Aorta (tissue), 5 donors: Measurements from ENCODE around the gene SYT6. TPM values are rescaled to one million over a fixed set of nuclear protein-coding genes. Genes with fewer than 3 reads are reported as not detected.

ENCODE experiments used
- ATAC-seq: fragments of 200-7000 bp; cut with Tn5 transposase; one replicate; pipeline ENCODE4 v1.9.1; 2022; ENCODE audit warnings: moderate library complexity; ENCODE audit not compliant: low FRiP score
- DNase-seq, 2 donors: peaks; one replicate each; pipeline ENCODE4 v3.0.0-alpha.2; 2020
- H3K27ac ChIP-seq, 2 donors: one replicate each; pipeline ENCODE4 v1.5.1; 2013; ENCODE audit warnings: low read length in 2 of 2, mild to moderate bottlenecking in 2 of 2, moderate library complexity in 2 of 2, control low read depth in 1 of 2, inconsistent platforms in 1 of 2, low read depth in 1 of 2
- H3K27me3 ChIP-seq, 2 donors: one replicate each; pipeline ENCODE4 v1.6.1; 2013; ENCODE audit warnings: control low read depth in 1 of 2, low read length in 1 of 2, mild to moderate bottlenecking in 1 of 2, moderate library complexity in 1 of 2; ENCODE audit not compliant: insufficient read depth in 2 of 2, control insufficient read depth in 1 of 2
- H3K36me3 ChIP-seq, 2 donors: one replicate each; pipeline ENCODE4 v1.6.1; 2013; ENCODE audit warnings: control low read depth in 1 of 2, low read length in 1 of 2, mild to moderate bottlenecking in 1 of 2; ENCODE audit not compliant: insufficient read depth in 2 of 2, control insufficient read depth in 1 of 2
- H3K4me1 ChIP-seq, 2 donors: one replicate each; pipeline ENCODE4 v1.6.1; 2013; ENCODE audit warnings: low read length in 2 of 2, control low read depth in 1 of 2, mild to moderate bottlenecking in 1 of 2, moderate library complexity in 1 of 2; ENCODE audit not compliant: insufficient read depth in 2 of 2, control insufficient read depth in 1 of 2
- H3K4me3 ChIP-seq, 2 donors: one replicate each; pipeline ENCODE4 v1.5.1; 2013; ENCODE audit warnings: low read length in 2 of 2, control low read depth in 1 of 2, mild to moderate bottlenecking in 1 of 2
- H3K9me3 ChIP-seq: one replicate; pipeline ENCODE4 v1.6.1; 2013; ENCODE audit warnings: mild to moderate bottlenecking, low read length; ENCODE audit not compliant: control insufficient read depth
- WGBS, 2 donors: extraction: QIAGEN DNeasy Blood & Tissue Kit; methylation state at CpG; one replicate each; pipeline ENCODE4 v1.1.7; 2013; 5-methylcytosine and 5-hydroxymethylcytosine counted together
- intact Hi-C, 2 donors: fragments of 100-400 bp; cut with DNase I; formaldehyde crosslinking; loops; one replicate each; pipeline versions ENCODE4 v1.14.2 to v1.15.0; 2022
- long read RNA-seq, 2 donors: library from polyadenylated mRNA; unstranded; transcript quantifications; one replicate each; pipeline ENCODE4 v2.0.0, GENCODE V29; 2020 to 2021
- polyA plus RNA-seq, 2 donors: library from polyadenylated mRNA; stranded (reverse); fragments of 200-250 nt; gene quantifications; one replicate each; pipeline ENCODE4 v1.2.3, GENCODE V29; 2013
- total RNA-seq, 2 donors: library from RNA; stranded (reverse); fragmentation: NEBNext Ultra II Directional; extraction: Animal tissue kit (Norgen Biotek cat#: 25700); gene quantifications; one replicate each; pipeline ENCODE4 v1.2.1, GENCODE V29; 2021
- donor health status: healthy with polysubstance abuse.
- donor health status: Bipolar disorder and iron deficiency.
- donor health status: DM: no; HTN: no; CAD: no.
- donor health status: DM: no; HTN: no; CAD: no.
- donor health status: DM: yes; HTN: yes; CAD: no.

SYT6 gene
- total RNA-seq: under 1 TPM in 1 of 2 donors, not detected in 1; 0.12 TPM
- not detected for polyA plus RNA-seq
- long read RNA-seq, donor 1: 0 reads
- long read RNA-seq, donor 2: 0 reads

GRCh38 chr1:114153261-114154145 is at the start of gene SYT6:
SYT6 (minus strand) TSS chr1:114153869; CDS start chr1:114153772, 97 bp downstream.
- intact Hi-C loops: no loop called here
- Histone ChIP-seq H3K4me3 (no peak within 1 kb of the TSS), H3K27me3 (no peaks in the 10 kb centered on the region), H3K4me1 (no peaks in the 10 kb centered on the region), H3K9me3 (no peaks in the 10 kb centered on the region), H3K36me3 (no peaks in the 10 kb centered on the region), H3K27ac (no peak within 1 kb of the TSS)
- WGBS, 2 donors: 1% methylated on average over 58 to 70 of the region's 70 CpGs
- no peak for DNase-seq
- no peak for ATAC-seq

GRCh38 chr1:114201486-114201885 is 47.8 kb upstream of the SYT6 start:
- ATAC-seq (no peak), DNase-seq (no peak)
- H3K4me3 ChIP-seq: no peak overlapping the region
- peaks cover 0 to 5% of the 10 kb centered on the region in 2 donors for H3K27me3 ChIP-seq
- H3K4me1 ChIP-seq: no peaks in the 10 kb centered on the region
- H3K9me3 ChIP-seq: peaks cover 4% of the 10 kb centered on the region
- WGBS, 2 donors: 42 to 50% methylated on average over 3 of the region's 3 CpGs
- no peaks in the 10 kb centered on the region for H3K36me3 ChIP-seq
- H3K27ac ChIP-seq: no peak overlapping the region
- intact Hi-C loops: no loop called here

- H3K4me3 ChIP-seq: no peak overlapping the region
- no peaks in the 10 kb centered on the region for H3K36me3 ChIP-seq
- intact Hi-C loops: no loop called here
- H3K4me1 ChIP-seq: no peaks in the 10 kb centered on the region
- 71 to 77% methylated on average over 3 of the region's 3 CpGs for WGBS, 2 donors
- peaks cover 0 to 5% of the 10 kb centered on the region in 2 donors for H3K27me3 ChIP-seq
- H3K27ac ChIP-seq: no peak overlapping the region
- H3K9me3 ChIP-seq: peaks cover 7% of the 10 kb centered on the region
- ATAC-seq (no peak), DNase-seq (no peak)
Measured at GRCh38 chr1:114199017-114199594, 45.4 kb upstream of the SYT6 start.

DNA sequence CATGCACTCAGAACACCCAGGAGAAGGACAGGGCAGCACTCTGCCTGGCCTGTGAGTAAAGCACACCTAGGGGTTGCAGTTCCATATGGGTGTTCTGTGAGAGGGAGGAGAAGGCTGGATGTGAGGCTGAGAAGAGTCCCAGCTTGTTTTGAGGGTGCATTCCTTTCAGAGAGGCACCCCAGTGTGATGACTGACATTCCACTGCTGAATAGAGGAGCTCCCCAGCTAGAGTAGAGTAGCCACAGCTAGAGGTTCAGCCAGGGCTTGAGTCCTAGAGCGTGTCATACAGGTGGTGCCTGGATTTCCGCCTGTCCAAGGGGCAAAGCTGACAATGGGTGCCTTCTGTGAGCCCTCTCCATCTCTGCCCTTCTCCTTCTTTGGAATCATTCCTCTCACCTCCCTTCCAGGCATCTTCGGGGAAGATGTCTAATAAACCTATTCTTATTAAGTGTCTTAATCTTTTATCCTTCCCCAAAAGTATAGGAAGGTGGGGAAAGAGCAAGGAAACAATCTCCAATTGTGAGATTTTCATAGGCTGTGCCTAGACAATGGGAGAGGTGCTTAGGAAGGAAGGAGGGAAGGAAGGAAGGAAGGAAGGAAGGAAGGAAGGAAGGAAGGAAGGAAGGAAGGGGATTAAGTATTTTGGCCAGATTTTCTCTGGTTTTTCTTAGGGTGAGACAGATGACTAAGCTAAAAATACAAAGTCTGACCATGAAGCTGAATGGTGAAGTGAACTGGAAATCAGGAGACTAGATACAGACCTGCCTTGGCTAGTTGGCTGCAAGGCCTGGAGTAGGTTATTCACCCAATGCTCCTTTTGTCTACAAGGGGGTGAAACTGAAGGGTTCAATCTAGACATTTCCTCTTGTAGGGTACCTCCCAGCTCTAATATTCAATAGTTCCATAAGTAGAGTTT is 43.6 kb upstream of the SYT6 start:
- peaks cover 0 to 3% of the 10 kb centered on the region in 2 donors for H3K27me3 ChIP-seq
- H3K9me3 ChIP-seq: peaks cover 6% of the 10 kb centered on the region
- ATAC-seq (no peak), DNase-seq (no peak)
- H3K4me3 ChIP-seq: no peak overlapping the region
- 71 to 95% methylated on average over 3 of the region's 3 CpGs for WGBS, 2 donors
- H3K27ac ChIP-seq: no peak overlapping the region
- no peaks in the 10 kb centered on the region for H3K36me3 ChIP-seq
- intact Hi-C loops: no loop called here
- no peaks in the 10 kb centered on the region for H3K4me1 ChIP-seq

- DNase-seq: no peak
Measured at GRCh38 chr1:114195819-114196218, 42.1 kb upstream of the SYT6 start.

GRCh38 chr1:114192328-114192727 is 38.7 kb upstream of the SYT6 start:
- Histone ChIP-seq H3K27ac (no peak overlapping the region), H3K27me3 (peaks cover 0 to 1% of the 10 kb centered on the region in 2 donors), H3K4me1 (no peaks in the 10 kb centered on the region), H3K4me3 (no peak overlapping the region), H3K36me3 (no peaks in the 10 kb centered on the region), H3K9me3 (peaks cover 3% of the 10 kb centered on the region)
- intact Hi-C loops: no loop called here
- WGBS, 2 donors: 71 to 72% methylated on average over 5 of the region's 5 CpGs
- ATAC-seq: no peak
- DNase-seq: no peak

More at GRCh38 chr1:114195819-114196218, 42.1 kb upstream of the SYT6 start:
- Histone ChIP-seq H3K4me1 (no peaks in the 10 kb centered on the region), H3K36me3 (no peaks in the 10 kb centered on the region), H3K27ac (no peak overlapping the region), H3K9me3 (peaks cover 6% of the 10 kb centered on the region), H3K4me3 (no peak overlapping the region), H3K27me3 (peaks cover 0 to 1% of the 10 kb centered on the region in 2 donors)
- no peak for ATAC-seq
- intact Hi-C loops: no loop called here
- WGBS, 2 donors: 51 to 69% methylated on average over 3 of the region's 3 CpGs

DNA sequence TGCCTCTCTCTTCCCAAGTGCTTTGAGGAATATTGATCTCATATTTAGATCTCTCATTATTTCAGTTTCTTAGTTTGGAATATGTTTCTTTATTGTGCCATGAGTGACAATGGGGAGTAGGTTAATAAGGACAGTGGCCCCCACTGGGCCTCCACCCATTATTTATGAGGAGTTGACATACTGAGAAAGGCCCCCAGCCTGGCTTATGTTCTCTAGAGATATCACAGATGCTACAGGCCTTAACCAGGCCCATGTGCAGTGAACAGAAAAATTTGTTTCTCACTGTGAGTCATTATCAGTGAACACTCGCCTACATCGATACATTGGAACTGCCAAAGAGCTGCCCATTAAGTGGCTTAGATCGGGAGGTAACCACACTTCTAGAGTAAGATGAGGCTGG is 35.7 kb upstream of the SYT6 start:
- Histone ChIP-seq H3K36me3 (no peaks in the 10 kb centered on the region), H3K9me3 (no peaks in the 10 kb centered on the region), H3K27me3 (peaks cover 0 to 1% of the 10 kb centered on the region in 2 donors), H3K4me3 (no peak overlapping the region), H3K4me1 (no peaks in the 10 kb centered on the region), H3K27ac (no peak overlapping the region)
- intact Hi-C loops: no loop called here
- WGBS, 2 donors: 91% methylated on average over 3 of the region's 3 CpGs
- DNase-seq: no peak
- no peak for ATAC-seq

DNA sequence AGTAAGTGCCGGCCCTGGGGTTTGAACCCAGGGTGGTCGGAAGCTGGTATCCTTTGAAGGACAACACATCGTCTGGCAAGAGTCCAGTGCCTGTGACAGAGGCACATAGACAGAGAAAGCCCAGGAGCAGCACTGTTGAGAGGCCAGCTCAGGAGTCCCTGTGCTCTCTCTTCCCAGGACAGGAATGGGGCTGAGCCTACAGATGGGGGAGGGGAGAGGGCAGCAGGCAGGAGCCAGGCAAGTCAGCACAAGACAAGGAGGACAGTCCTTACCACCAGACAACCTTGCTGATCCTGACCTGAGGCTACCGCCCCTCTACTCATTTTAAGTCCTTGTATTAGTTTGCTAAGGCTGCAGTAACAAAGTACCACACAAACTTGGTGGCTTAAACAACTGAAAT is 27.7 kb upstream of the SYT6 start:
- Histone ChIP-seq H3K27ac (no peak overlapping the region), H3K4me3 (no peak overlapping the region), H3K27me3 (no peaks in the 10 kb centered on the region), H3K9me3 (no peaks in the 10 kb centered on the region), H3K36me3 (no peaks in the 10 kb centered on the region), H3K4me1 (no peaks in the 10 kb centered on the region)
- DNase-seq (no peak), ATAC-seq (no peak)
- intact Hi-C loops: no loop called here
- WGBS, 2 donors: 83 to 85% methylated on average over 4 of the region's 4 CpGs
